Esophagus mucosa (tissue), 1 donor: ENCODE measurements around the gene SAMSN1. TPM values are rescaled to one million over a fixed set of nuclear protein-coding genes. Genes with fewer than 3 reads are reported as not detected.
"Not testable (repeated sequence)": the region's sequence is repeated elsewhere in the genome, so short reads cannot be mapped to it uniquely, and the experiment has no call there.

ENCODE experiments used
- ATAC-seq: fragments of 200-7000 bp; cut with Tn5 transposase; one replicate; pipeline ENCODE4 v1.9.1; 2020
- total RNA-seq: library from RNA; stranded (reverse); gene quantifications from one replicate; pipeline ENCODE4 v1.2.4, GENCODE V29; 2023
- donor health status: DM: yes; HTN: yes; CAD: no.

SAMSN1 gene
- total RNA-seq, 1 donor from 2014 or later = 2.2 TPM

DNA sequence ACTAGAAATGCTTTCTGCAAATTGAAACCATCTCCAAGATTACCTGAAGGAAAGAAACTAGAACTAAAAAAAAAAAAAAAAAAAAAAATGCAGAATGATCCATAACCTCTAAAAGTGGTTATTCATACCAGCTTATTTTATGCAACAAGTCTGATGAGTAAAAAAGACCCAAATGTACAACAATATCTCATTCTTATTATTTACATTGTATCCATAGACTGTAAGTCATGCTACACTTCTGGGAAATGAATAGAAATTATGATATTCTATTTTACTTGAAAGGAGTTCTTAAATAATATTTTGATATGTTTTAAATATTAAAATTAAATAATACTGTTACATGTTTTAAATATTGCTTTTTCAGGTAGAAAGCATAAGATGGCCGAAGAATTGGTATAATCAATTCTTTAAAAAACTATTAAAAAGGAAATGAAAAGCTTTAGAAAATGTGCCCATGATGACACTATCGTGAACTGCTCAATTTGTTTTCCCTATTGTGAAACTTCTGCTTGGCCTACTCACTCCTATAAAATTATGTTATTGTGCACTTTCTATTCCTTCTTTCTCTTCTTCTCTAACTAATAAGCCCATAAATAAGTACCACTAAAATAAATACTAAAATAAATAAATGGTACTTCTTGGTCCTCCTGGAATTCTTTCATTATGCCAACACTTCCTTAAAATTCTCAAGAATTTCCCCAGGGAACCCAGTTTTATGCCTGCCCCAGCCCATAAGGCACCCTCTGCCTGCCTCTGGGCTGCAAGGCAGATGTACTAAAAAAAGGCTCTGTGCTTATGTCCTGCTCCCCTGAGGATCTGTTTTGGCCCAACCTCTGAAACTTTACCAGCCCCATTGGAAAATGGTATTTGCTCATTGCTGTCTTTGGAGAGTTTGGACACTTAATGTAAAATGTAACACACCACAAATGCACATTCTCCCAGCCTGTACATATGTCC, 18.1 kb downstream of the SAMSN1 start:
- ATAC-seq = no peak

DNA sequence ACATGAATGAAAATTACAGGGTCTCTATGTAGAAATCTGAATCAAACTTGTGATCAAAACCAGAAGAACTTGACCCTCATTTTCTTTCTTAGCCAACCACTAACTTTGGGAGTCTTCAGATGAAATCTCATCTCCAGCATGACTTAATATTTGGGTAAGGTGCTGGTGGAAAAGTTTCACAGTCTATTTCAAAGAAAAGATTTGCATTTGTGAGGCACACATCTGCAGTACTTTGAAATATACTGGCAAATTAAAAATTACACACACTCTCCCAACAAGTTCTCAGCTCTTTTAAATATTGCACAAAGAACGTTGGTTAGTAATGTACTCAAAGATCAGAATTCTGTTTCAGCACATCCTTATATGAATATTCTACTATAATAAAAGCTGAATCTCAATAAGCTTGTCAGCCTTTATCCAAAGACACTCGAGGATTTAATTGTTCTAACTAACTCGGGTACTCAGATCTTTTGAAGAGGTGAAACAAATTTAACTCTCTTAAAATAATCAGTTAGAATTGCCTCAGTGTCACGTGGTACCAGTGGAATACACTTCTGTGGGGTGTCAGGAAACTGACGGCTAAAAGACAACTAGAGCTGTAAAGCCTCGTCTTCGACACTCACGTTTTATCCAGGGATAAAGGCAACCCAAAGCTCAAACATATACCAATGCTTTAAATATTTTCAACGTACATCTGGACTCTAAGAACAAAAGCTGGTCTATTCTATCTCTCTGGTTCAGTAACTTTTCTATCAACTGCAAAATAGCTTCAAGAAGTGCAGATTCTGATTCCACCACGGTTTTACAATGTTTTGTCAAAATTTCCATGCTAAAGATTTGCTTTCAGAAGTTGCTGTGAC, 19.0 kb downstream of the SAMSN1 start:
- ATAC-seq = no peak

GRCh38 chr21:14526199-14526598, 19.9 kb downstream of the SAMSN1 start:
- no peak for ATAC-seq

GRCh38 chr21:14523234-14523633, 22.9 kb downstream of the SAMSN1 start:
- no peak for ATAC-seq

DNA sequence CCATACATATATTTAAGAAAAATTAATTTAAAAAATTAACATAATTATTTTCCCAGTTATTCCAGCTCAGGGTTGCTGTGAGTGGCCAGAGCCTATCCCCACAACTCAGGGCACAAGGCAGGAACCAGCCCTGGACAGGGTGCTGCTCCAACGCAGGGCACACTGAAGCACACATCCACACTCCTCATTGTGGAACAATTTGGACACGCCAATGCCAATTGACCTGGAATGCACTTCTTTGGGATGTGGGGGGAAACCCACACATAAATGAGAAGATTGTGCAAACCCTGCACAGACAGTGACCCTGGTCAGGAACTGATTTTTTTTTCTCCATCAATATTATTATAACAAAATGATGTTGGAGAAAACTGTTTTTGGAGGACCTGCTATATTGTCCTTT, 23.4 kb downstream of the SAMSN1 start:
- no peak for ATAC-seq

- no peak for ATAC-seq
These were observed 25.6 kb downstream of the SAMSN1 start for GRCh38 chr21:14520535-14520934.

GRCh38 chr21:14519000-14519399, 27.1 kb downstream of the SAMSN1 start:
- no peak for ATAC-seq

- ATAC-seq = no peak
These were observed 32.3 kb downstream of the SAMSN1 start for GRCh38 chr21:14513804-14514203.

DNA sequence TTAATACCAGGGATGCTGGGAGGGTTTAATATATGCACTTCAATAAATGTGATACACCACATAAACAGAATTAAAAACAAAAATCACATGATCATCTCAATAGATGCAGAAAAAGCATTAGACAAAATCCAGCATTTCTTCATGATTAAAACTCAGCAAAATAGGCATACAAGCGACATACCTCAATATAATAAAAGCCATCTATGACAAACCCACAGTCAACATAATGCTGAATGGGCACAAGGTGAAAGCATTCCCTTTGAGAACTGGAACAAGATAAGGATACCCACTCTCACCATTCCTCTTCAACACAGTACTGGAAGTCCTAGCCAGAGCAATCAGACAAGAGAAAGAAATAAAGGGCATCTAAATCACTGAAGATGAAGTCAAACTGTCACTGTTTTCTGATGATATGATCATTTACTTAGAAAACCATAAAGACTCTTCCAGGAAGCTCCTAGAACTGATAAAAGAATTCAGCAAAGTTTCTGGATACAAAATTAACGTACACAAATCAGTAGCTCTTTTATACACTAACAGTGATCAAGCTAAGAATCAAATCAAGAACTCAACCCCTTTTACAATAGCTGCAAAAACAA, 39.2 kb downstream of the SAMSN1 start:
- not testable (repeated sequence) for ATAC-seq

DNA sequence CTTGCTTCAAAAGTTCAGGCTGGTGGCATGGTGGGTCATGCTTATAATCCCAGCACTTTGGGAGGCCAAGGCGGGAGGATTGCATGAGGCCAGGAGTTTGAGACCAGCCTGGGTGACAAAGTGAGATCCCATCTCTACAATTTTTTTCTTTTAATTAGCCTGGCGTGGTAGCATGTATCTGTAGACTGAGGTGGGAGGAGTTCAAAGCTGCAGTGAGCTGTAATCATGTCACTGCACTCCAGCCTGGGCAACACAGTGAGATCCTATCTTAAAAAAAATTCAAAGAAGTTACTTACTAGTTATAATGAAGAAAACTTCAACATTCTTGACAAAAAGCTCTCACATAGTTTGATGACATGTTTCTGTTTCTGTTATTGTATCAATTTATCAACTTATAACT, 45.2 kb downstream of the SAMSN1 start:
- ATAC-seq = no peak

- ATAC-seq = no peak
These were observed 46.8 kb downstream of the SAMSN1 start for GRCh38 chr21:14499316-14499715.

GRCh38 chr21:14497825-14498224, 48.3 kb downstream of the SAMSN1 start:
- ATAC-seq = no peak

DNA sequence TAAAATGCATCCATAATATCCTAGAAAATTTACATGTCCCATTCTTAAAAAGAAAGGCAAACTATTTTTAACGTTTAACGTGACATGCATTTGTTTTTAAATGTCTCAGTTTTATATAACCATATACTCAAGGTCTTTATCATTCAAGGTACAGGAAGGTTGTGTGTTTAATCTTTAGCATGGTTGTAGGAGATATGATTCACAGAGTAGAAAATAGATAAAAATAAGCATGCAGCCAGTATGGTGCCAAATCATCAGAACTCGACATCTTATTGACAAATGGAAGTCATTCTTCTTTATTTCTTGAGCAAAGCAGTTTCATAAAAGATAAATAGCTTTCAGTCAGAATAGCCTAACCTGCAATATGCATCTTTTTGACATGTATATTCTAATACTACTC, 51.0 kb downstream of the SAMSN1 start:
- no peak for ATAC-seq

- ATAC-seq = not testable (repeated sequence)
These were observed 51.9 kb downstream of the SAMSN1 start for GRCh38 chr21:14494181-14494580.

- ATAC-seq = no peak
These were observed 52.4 kb downstream of the SAMSN1 start for GRCh38 chr21:14493731-14494130.

DNA sequence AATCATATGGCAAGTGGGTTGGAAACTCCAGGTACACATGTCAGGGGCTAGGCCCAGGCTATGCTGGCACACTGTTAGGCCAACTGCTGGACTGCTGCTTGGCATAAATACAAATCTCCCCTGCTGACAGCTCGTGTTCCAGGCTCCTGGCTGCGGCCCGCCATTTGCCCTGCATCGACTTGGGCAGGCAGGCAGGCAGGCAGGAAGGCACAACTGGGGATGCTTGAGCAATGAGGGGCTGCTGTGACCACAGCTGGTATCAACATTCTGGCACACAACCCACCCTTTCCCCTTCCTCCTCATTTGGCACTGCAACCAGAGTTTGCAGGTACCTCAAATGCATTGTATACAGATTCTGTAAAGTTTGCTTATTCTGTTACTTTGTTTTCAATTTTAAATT, 53.2 kb downstream of the SAMSN1 start:
- ATAC-seq = no peak

DNA sequence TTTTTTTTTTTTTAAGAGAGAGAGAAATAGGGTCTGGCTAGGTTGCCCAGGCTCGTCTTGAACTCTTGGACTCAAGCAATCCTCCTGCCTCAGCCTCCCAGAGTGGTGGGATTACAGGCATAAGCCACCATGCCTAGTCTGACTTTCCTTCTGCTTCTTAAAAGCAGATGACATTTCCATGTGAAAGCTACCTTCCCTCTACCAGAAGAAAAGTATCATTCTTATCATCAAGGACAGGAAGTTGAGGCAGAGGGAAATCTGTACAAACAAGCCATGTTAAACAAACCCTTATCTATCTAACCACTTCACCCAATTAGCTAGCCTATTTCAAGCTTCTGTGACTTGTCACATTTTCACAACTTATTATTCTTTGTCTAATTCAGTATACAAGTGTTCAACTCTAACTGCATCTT, 54.8 kb downstream of the SAMSN1 start:
- ATAC-seq = no peak

DNA sequence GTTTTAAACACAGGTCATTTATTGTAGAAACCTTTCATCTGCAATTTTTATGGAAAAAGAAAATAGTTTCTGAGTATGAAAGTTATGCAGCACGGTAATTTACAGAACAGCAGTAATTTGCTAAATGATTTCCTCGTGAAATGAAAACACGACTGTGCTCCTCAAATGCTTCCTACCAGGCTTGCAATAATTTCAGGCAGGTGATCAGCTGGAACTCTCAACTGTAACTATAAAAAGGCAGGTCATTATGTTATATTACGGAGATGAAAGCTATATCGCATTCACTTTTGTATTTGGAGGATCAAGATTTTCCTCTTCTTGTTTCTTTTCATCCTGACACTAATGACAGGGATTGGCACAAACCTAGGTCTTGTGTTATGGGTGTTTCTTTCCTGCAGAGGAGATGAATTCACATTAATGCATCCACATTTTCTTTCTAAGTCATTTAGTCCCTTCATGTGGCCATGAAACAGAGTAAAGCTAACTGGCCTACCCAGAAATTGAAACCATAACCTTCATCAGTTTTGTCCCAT, 57.4 kb downstream of the SAMSN1 start:
- ATAC-seq = no peak

GRCh38 chr21:14487490-14488432, 58.4 kb downstream of the SAMSN1 start:
- ATAC-seq = no peak

DNA sequence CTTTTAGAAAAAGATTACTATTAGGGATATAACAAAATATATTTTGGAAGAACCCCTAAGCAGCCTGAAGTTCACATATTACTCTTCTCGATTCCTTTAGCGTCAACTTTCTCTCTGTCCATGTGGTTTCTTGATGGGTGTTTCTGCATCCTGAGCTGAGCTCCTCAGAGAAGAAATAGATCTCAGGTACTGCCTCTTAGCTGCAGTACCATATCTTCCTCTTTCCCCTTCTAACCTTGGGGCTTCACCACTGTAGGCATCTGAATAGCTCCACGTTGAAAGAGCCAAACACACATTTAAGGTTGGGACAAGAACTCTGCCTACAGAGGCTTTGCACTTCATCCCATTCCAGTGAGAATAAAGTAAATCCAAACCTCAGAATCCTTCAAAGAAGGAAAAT, 59.2 kb downstream of the SAMSN1 start:
- ATAC-seq = no peak

DNA sequence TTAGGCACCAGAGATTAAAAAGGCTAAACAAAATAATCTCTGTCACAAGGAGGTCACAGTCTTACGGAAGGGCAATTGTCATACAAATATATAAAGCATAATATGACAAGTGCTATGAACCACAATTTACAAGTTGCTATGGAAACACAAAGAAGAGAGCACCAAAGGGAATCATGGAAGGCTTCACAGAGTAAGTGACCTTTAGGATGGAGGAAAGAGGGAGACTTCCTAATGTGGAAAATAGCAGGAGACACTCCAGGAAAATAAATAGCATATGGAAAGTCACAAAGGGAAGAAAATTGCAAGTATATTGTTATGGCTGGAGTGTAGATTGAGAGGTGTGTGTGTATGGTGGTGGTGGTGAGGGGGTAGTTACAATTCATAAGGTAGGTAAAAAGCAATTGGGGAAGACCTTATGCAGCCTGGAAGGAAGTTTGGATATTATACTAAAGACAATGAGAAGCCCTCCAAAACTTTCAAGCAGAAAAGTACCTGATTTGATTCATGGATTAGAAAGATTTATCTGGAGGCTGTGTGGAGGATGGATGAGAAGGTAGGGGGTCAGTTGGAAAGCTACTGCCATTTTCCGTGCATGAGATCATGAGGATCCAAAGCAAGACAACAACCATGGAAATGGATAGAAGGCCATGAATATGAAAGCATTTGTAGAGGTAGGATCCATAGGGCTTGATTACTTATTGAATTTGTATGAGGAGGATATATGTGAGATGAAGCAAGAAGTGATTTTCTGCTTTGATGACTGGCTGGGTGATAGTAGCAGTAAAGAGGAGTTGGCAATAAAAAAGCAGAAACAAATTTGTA, 61.7 kb downstream of the SAMSN1 start:
- ATAC-seq = no peak
